HG03103 (cell line): Measurements from ENCODE around the gene SMAD6.
"Not testable (repeated sequence)": the region's sequence is repeated elsewhere in the genome, so short reads cannot be mapped to it uniquely, and the experiment has no call there.

Experiments
- ATAC-seq: cut with Tn5 transposase; IDR thresholded peaks from one replicate; pipeline ENCODE4 v1.9.1; 2021; ENCODE audit warnings: low read depth; ENCODE audit not compliant: unreplicated experiment

Gene SMAD6

GRCh38 chr15:66753687-66754377, 51.8 kb downstream of the SMAD6 start:
- ATAC-seq = no peak

- ATAC-seq = no peak
Measured at GRCh38 chr15:66754789-66755188, 52.8 kb downstream of the SMAD6 start.

GRCh38 chr15:66755298-66756068, 53.4 kb downstream of the SMAD6 start:
- ATAC-seq = no peak

GRCh38 chr15:66756295-66756694, 54.3 kb downstream of the SMAD6 start:
- ATAC-seq = no peak

GRCh38 chr15:66757030-66757429, 55.0 kb downstream of the SMAD6 start:
- no peak for ATAC-seq

- no peak for ATAC-seq
Measured at GRCh38 chr15:66757521-66757920, 55.5 kb downstream of the SMAD6 start.

GRCh38 chr15:66758217-66758616, 56.2 kb downstream of the SMAD6 start:
- ATAC-seq = not testable (repeated sequence)

GRCh38 chr15:66758844-66759243, 56.8 kb downstream of the SMAD6 start:
- ATAC-seq = no peak

GRCh38 chr15:66760097-66760967, 58.3 kb downstream of the SMAD6 start:
- no peak for ATAC-seq

GRCh38 chr15:66760968-66761725, 59.1 kb downstream of the SMAD6 start:
- ATAC-seq = no peak

- no peak for ATAC-seq
Measured at GRCh38 chr15:66761726-66762595, 59.9 kb downstream of the SMAD6 start.

GRCh38 chr15:66763186-66764071, 61.4 kb downstream of the SMAD6 start:
- ATAC-seq = no peak

GRCh38 chr15:66764072-66764786, 62.2 kb downstream of the SMAD6 start:
- no peak for ATAC-seq

- ATAC-seq = no peak
Measured at GRCh38 chr15:66765478-66766281, 63.6 kb downstream of the SMAD6 start.

- ATAC-seq = no peak
Measured at GRCh38 chr15:66766282-66767230, 64.5 kb downstream of the SMAD6 start.

GRCh38 chr15:66767240-66767659, 65.2 kb downstream of the SMAD6 start:
- ATAC-seq = no peak
